ENCODE results near the gene PCDH9.

PCDH9 gene

GRCh38 chr13:66994097-66994496 lies 236.0 kb downstream of the PCDH9 start:
- H3K27ac ChIP-seq, result no peak overlapping the region
- H3K36me3 ChIP-seq, result no peaks in the 10 kb centered on the region
- H3K4me1 ChIP-seq (ENCODE audit: control insufficient read depth in 1 of 2, insufficient read depth in 1 of 2, low read depth in 1 of 2, low read length in 1 of 2), result no peaks in the 10 kb centered on the region
- H3K4me3 ChIP-seq (ENCODE audit: low read depth in 1 of 2, low read length in 1 of 2), result no peak overlapping the region
- no peaks in the 10 kb centered on the region for H3K9me3 ChIP-seq
- no peaks in the 10 kb centered on the region for H3K27me3 ChIP-seq
- no peak for TF ChIP-seq CTCF (IDR thresholded peaks at IDR 0.05)

- H3K36me3 ChIP-seq, result no peaks in the 10 kb centered on the region
- H3K27ac ChIP-seq, result no peak overlapping the region
- no peaks in the 10 kb centered on the region for H3K9me3 ChIP-seq
- no peaks in the 10 kb centered on the region for H3K4me1 ChIP-seq (ENCODE audit: control insufficient read depth in 1 of 2, insufficient read depth in 1 of 2, low read depth in 1 of 2, low read length in 1 of 2)
- no peaks in the 10 kb centered on the region for H3K27me3 ChIP-seq
- H3K4me3 ChIP-seq (ENCODE audit: low read depth in 1 of 2, low read length in 1 of 2), result no peak overlapping the region
- no peak for TF ChIP-seq CTCF (IDR thresholded peaks at IDR 0.05)
Measured at GRCh38 chr13:66992719-66993118, 237.4 kb downstream of the PCDH9 start.

- H3K9me3 ChIP-seq, result no peaks in the 10 kb centered on the region
- H3K27ac ChIP-seq, result no peak overlapping the region
- no peak for TF ChIP-seq CTCF (IDR thresholded peaks at IDR 0.05)
Measured at GRCh38 chr13:66992183-66992582, 238.0 kb downstream of the PCDH9 start.

GRCh38 chr13:66984241-66984640 lies 245.9 kb downstream of the PCDH9 start:
- no peak for TF ChIP-seq CTCF (IDR thresholded peaks at IDR 0.05)

More at GRCh38 chr13:66992183-66992582, 238.0 kb downstream of the PCDH9 start:
- H3K4me1 ChIP-seq (ENCODE audit: control insufficient read depth in 1 of 2, insufficient read depth in 1 of 2, low read depth in 1 of 2, low read length in 1 of 2), result no peaks in the 10 kb centered on the region
- H3K4me3 ChIP-seq (ENCODE audit: low read depth in 1 of 2, low read length in 1 of 2), result no peak overlapping the region
- no peaks in the 10 kb centered on the region for H3K36me3 ChIP-seq
- no peaks in the 10 kb centered on the region for H3K27me3 ChIP-seq

GRCh38 chr13:66981912-66982311 lies 248.2 kb downstream of the PCDH9 start:
- Histone ChIP-seq H3K27ac (no peak overlapping the region), H3K4me3 (ENCODE audit: low read depth in 1 of 2, low read length in 1 of 2) (no peak overlapping the region), H3K4me1 (ENCODE audit: control insufficient read depth in 1 of 2, insufficient read depth in 1 of 2, low read depth in 1 of 2, low read length in 1 of 2) (no peaks in the 10 kb centered on the region), H3K36me3 (no peaks in the 10 kb centered on the region), H3K9me3 (no peaks in the 10 kb centered on the region), H3K27me3 (no peaks in the 10 kb centered on the region)
- no peak for TF ChIP-seq CTCF (IDR thresholded peaks at IDR 0.05)

More at GRCh38 chr13:66984241-66984640, 245.9 kb downstream of the PCDH9 start:
- H3K27ac ChIP-seq, result no peak overlapping the region
- H3K36me3 ChIP-seq, result no peaks in the 10 kb centered on the region
- H3K9me3 ChIP-seq, result no peaks in the 10 kb centered on the region
- H3K27me3 ChIP-seq, result no peaks in the 10 kb centered on the region
- no peaks in the 10 kb centered on the region for H3K4me1 ChIP-seq (ENCODE audit: control insufficient read depth in 1 of 2, insufficient read depth in 1 of 2, low read depth in 1 of 2, low read length in 1 of 2)
- H3K4me3 ChIP-seq (ENCODE audit: low read depth in 1 of 2, low read length in 1 of 2), result no peak overlapping the region

- no peaks in the 10 kb centered on the region for H3K4me1 ChIP-seq (ENCODE audit: control insufficient read depth in 1 of 2, insufficient read depth in 1 of 2, low read depth in 1 of 2, low read length in 1 of 2)
- H3K27me3 ChIP-seq, result no peaks in the 10 kb centered on the region
- H3K36me3 ChIP-seq, result no peaks in the 10 kb centered on the region
- no peak overlapping the region for H3K27ac ChIP-seq
- TF ChIP-seq CTCF (IDR thresholded peaks at IDR 0.05), result no peak
- no peak overlapping the region for H3K4me3 ChIP-seq (ENCODE audit: low read depth in 1 of 2, low read length in 1 of 2)
- no peaks in the 10 kb centered on the region for H3K9me3 ChIP-seq
Measured at GRCh38 chr13:66977161-66977560, 253.0 kb downstream of the PCDH9 start.
